Sigmoid colon (tissue), 7 donors: ENCODE measurements around the gene EFNA5. TPM values are rescaled to one million over a fixed set of nuclear protein-coding genes. Genes with fewer than 3 reads are reported as not detected.

Experiments used
- DNase-seq: peaks from one replicate; pipeline ENCODE4 v3.0.0-alpha.2; 2019
- H3K27ac ChIP-seq, 4 donors: fragments of 200-600 bp; sonication (generic); one replicate each; pipeline ENCODE4 v1.5.1; 2016 to 2019; ENCODE audit warnings: mild to moderate bottlenecking in 1 of 4
- H3K27me3 ChIP-seq, 3 donors: fragments of 200-600 bp; sonication (generic); one replicate each; pipeline ENCODE4 v1.5.1; 2019; ENCODE audit warnings: mild to moderate bottlenecking in 1 of 3
- H3K36me3 ChIP-seq, 4 donors: fragments of 200-600 bp; sonication (generic); one replicate each; pipeline ENCODE4 v1.5.1; 2016 to 2019
- H3K4me1 ChIP-seq, 4 donors: fragments of 200-600 bp; sonication (generic); one replicate each; pipeline ENCODE4 v1.5.1; 2017 to 2019
- H3K4me3 ChIP-seq, 4 donors: fragments of 200-600 bp; sonication (generic); one replicate each; pipeline ENCODE4 v1.5.1; 2017 to 2019; ENCODE audit warnings: mild to moderate bottlenecking in 2 of 4, moderate library complexity in 1 of 4
- H3K9me3 ChIP-seq, 4 donors: fragments of 200-600 bp in 3 of 4; sonication (generic) in 3 of 4; one replicate each; pipeline versions ENCODE4 v1.5.1 to v1.6.1; 2013 to 2019
- EP300 ChIP-seq, 4 donors: sonication (generic); formaldehyde crosslinking; IDR thresholded peaks; one replicate each; pipeline ENCODE4 v1.6.1; 2017; ENCODE audit warnings: antibody characterized with exemption in 4 of 4
- POLR2A ChIP-seq, 2 donors: fragments of 450-650 bp; IDR thresholded peaks; one replicate each; pipeline ENCODE4 v1.6.1; 2016; ENCODE audit warnings: antibody characterized with exemption in 2 of 2, mild to moderate bottlenecking in 2 of 2, moderate library complexity in 2 of 2
- POLR2AphosphoS5 ChIP-seq, 4 donors: sonication (generic); formaldehyde crosslinking; IDR thresholded peaks; one replicate each; pipeline ENCODE4 v1.6.1; 2017; ENCODE audit warnings: antibody characterized with exemption in 4 of 4
- WGBS, 2 donors: extraction: QIAGEN DNeasy Blood & Tissue Kit; methylation state at CpG; one replicate each; pipeline ENCODE4 v1.1.7; 2013; 5-methylcytosine and 5-hydroxymethylcytosine counted together
- intact Hi-C: fragments of 100-400 bp; cut with DNase I; formaldehyde crosslinking; loops from one replicate; pipeline ENCODE4 v1.15.1; 2023
- polyA plus RNA-seq, 3 donors: library from polyadenylated mRNA; stranded (reverse); fragments of 200-250 nt; gene quantifications; one replicate each; pipeline ENCODE4 v1.2.3, GENCODE V29; 2013
- total RNA-seq, 4 donors: library from RNA; depleted of rRNA; stranded (reverse); fragments of >200 nt; gene quantifications; one replicate each; pipeline ENCODE4 v1.1.0, GENCODE V29; 2016
- TF ChIP-seq, protein P1 (sequence below), 4 experiments: fragments of 450-650 bp in 3 of 4; fragments of 200-600 bp in 1 of 4; IDR thresholded peaks; one replicate each; pipeline ENCODE4 v1.5.1; 2016 to 2019; ENCODE audit warnings: antibody characterized with exemption in 4 of 4, mild to moderate bottlenecking in 3 of 4, moderate library complexity in 2 of 4
- donor health status: healthy with polysubstance abuse.
- donor health status: Bipolar disorder and iron deficiency.
- donor health status: healthy.

The EFNA5 gene
- total and polyA plus RNA-seq, 7 donors = 0.60 to 10.8 (median 6.8) TPM

- TF ChIP-seq, protein P1, sequence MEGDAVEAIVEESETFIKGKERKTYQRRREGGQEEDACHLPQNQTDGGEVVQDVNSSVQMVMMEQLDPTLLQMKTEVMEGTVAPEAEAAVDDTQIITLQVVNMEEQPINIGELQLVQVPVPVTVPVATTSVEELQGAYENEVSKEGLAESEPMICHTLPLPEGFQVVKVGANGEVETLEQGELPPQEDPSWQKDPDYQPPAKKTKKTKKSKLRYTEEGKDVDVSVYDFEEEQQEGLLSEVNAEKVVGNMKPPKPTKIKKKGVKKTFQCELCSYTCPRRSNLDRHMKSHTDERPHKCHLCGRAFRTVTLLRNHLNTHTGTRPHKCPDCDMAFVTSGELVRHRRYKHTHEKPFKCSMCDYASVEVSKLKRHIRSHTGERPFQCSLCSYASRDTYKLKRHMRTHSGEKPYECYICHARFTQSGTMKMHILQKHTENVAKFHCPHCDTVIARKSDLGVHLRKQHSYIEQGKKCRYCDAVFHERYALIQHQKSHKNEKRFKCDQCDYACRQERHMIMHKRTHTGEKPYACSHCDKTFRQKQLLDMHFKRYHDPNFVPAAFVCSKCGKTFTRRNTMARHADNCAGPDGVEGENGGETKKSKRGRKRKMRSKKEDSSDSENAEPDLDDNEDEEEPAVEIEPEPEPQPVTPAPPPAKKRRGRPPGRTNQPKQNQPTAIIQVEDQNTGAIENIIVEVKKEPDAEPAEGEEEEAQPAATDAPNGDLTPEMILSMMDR (IDR thresholded peaks at IDR 0.05) = no peak
- TF ChIP-seq POLR2A (IDR thresholded peaks at IDR 0.05) (no peak), POLR2AphosphoS5 (IDR thresholded peaks at IDR 0.05) (no peak), EP300 (IDR thresholded peaks at IDR 0.05) (no peak)
- H3K27me3 ChIP-seq = no peaks in the 10 kb centered on the region
- intact Hi-C loops = no loop called here
- no peaks in the 10 kb centered on the region for H3K36me3 ChIP-seq
- H3K4me3 ChIP-seq = no peak overlapping the region
- no peaks in the 10 kb centered on the region for H3K9me3 ChIP-seq
- DNase-seq = no peak
- peaks cover 0 to 11% (median 5%) of the 10 kb centered on the region in 4 donors for H3K4me1 ChIP-seq
- WGBS, 2 donors = 84 to 92% methylated on average over 6 of the region's 6 CpGs
- H3K27ac ChIP-seq = no peak overlapping the region
Observed at GRCh38 chr5:107518190-107518589, 152.5 kb downstream of the EFNA5 start.

- Histone ChIP-seq H3K4me3 (no peak overlapping the region), H3K27ac (no peak overlapping the region), H3K27me3 (no peaks in the 10 kb centered on the region), H3K4me1 (peaks cover 0 to 11% (median 5%) of the 10 kb centered on the region in 4 donors), H3K9me3 (no peaks in the 10 kb centered on the region), H3K36me3 (no peaks in the 10 kb centered on the region)
- intact Hi-C loops = no loop called here
- 69 to 88% methylated on average over 10 of the region's 10 CpGs for WGBS, 2 donors
- DNase-seq = no peak
- TF ChIP-seq EP300 (IDR thresholded peaks at IDR 0.05) = no peak
- no peak for TF ChIP-seq POLR2AphosphoS5 (IDR thresholded peaks at IDR 0.05)
- TF ChIP-seq, protein P1 (IDR thresholded peaks at IDR 0.05) = no peak
- TF ChIP-seq POLR2A (IDR thresholded peaks at IDR 0.05) = no peak
Observed at GRCh38 chr5:107517185-107518033, 153.3 kb downstream of the EFNA5 start.

DNA sequence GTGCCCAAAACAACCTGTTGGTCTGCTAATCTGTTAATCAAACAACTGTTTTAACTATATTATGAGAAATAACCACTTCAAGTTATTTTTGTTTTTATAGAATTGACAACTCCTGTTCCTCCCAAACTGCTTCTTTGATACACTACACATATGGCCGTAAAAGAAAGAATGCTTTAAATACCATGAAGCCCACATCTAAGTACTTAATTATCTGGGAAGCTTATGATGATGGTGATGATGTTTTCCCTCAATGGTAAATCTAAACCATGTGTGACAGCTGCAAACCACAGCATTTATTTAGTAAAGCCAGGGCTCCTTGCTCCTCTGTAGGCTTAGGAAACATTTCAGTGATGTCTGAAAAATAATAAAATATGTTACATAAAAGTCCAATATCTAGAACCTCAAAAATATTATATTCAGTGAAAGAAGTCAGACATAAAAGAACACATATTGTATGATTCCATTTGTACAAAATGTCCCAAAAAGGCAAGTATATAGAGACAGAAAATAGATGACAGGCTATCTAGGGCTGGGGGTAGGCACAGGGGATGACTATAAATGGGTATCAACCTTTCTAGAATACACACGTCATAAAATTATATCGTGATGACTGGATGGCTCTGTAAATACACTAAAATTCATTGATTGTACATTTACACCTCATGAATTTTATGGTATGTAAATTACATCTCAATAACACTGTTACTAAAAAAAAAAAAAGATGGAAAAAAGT lies 154.1 kb downstream of the EFNA5 start:
- intact Hi-C loops = no loop called here
- no peak overlapping the region for H3K27ac ChIP-seq
- TF ChIP-seq, protein P1 (IDR thresholded peaks at IDR 0.05) = no peak
- TF ChIP-seq POLR2A (IDR thresholded peaks at IDR 0.05) (no peak), EP300 (IDR thresholded peaks at IDR 0.05) (no peak), POLR2AphosphoS5 (IDR thresholded peaks at IDR 0.05) (no peak)
- H3K4me3 ChIP-seq = no peak overlapping the region
- no peaks in the 10 kb centered on the region for H3K27me3 ChIP-seq
- no peaks in the 10 kb centered on the region for H3K9me3 ChIP-seq
- WGBS, 2 donors = 37 to 59% methylated on average over 3 of the region's 3 CpGs
- no peaks in the 10 kb centered on the region for H3K36me3 ChIP-seq
- peaks cover 0 to 11% (median 5%) of the 10 kb centered on the region in 4 donors for H3K4me1 ChIP-seq
- DNase-seq = no peak

DNA sequence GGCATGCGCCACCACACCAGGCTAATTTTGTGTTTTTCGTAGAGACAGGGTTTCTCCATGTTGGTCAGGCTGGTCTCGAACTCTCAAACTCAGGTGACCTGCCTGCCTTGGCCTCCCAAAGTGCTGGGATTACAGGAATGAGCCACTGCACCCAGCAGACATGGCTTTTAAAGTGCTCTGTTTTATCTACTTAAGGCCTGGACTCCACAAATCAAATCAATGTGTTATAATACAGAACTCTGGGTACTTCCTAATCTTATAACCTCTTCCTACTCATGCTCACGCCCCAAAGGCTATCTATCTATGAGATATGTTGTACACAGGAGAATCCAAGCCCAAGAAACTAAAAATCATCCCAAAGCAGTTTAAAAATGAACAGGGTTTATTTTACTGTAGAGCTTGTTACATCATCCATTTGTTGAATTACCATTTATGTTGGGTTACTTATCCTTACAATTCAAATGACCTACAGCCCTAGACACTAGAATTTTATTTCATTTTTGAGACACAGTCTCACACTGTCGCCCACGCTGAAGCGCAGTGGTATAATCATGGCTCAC lies 155.1 kb downstream of the EFNA5 start:
- no peak for DNase-seq
- TF ChIP-seq, protein P1 (IDR thresholded peaks at IDR 0.05) = no peak
- no peak for TF ChIP-seq POLR2A (IDR thresholded peaks at IDR 0.05)
- no peak for TF ChIP-seq EP300 (IDR thresholded peaks at IDR 0.05)
- WGBS, 2 donors = 95 to 96% methylated on average over 7 of the region's 7 CpGs
- no peaks in the 10 kb centered on the region for H3K36me3 ChIP-seq
- intact Hi-C loops = no loop called here
- H3K4me3 ChIP-seq = no peak overlapping the region
- H3K9me3 ChIP-seq = no peaks in the 10 kb centered on the region
- H3K4me1 ChIP-seq = peaks cover 0 to 10% (median 5%) of the 10 kb centered on the region in 4 donors
- no peak overlapping the region for H3K27ac ChIP-seq
- H3K27me3 ChIP-seq = no peaks in the 10 kb centered on the region
